GM20431 (cell line): Measurements from ENCODE around the gene KLKB1.
"Not testable (repeated sequence)": the region's sequence is repeated elsewhere in the genome, so short reads cannot be mapped to it uniquely, and the experiment has no call there.

Experiments used
- in situ Hi-C: fragments of 300-500 bp; cut with MseI, MboI; formaldehyde crosslinking; loops from one replicate; pipeline ENCODE4 v1.15.0; 2020; ENCODE audit warnings: low sequenced_read_pairs; ENCODE audit not compliant: unreplicated experiment

KLKB1 gene

DNA sequence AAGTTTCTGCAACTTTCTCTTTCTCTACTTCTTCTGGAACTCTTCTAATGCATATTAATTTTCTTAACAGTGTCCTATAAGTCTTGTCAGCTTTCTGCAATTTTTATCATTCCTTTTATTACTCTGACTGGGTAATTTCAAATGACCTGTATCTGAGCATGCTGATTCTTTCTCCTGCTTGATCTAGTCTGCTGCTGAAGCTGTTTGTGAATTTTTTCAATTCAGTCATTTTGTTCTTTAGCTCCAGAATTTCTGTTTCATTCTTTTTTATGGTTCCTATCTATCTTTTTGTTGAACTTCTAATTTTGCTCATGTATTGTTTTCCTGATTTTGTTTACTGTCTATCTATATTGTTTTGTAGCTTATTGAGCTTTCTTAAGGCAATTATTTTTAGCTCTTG lies 1.5 kb upstream of the KLKB1 start:
- in situ Hi-C loops = no loop called here

DNA sequence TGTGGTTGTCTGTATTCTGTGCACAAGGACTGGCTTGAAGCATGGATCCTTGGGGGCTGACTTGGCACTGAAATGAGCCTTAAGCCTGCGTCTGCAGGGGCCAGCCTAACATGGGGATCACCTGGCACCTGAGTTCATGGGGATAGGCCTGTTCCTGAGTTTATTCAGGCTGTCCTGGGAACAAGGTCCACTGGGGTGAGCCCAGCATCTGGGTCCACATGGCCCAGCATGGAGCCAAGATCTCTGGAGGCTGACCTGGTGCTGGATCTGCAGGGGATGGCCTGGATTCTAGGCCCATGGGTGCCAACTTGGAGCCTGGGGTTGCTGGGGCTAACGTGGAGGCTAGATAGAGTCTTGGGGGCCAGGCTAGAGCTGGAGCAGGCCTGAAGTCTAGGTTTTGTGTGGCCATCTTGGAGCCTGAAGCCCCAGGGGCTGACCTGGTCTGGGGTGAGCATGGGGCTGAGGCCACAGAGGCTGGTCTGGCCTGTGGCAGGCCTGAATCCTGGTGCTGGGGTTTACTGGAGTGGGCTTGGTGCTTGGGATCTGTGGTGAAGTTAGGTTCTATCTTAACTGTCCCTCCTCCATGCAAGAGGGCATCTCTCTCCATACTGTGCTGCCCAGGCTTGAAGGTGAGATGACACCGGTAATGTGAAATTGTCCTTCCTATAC lies 652 bp upstream of the KLKB1 start:
- in situ Hi-C loops = no loop called here

DNA sequence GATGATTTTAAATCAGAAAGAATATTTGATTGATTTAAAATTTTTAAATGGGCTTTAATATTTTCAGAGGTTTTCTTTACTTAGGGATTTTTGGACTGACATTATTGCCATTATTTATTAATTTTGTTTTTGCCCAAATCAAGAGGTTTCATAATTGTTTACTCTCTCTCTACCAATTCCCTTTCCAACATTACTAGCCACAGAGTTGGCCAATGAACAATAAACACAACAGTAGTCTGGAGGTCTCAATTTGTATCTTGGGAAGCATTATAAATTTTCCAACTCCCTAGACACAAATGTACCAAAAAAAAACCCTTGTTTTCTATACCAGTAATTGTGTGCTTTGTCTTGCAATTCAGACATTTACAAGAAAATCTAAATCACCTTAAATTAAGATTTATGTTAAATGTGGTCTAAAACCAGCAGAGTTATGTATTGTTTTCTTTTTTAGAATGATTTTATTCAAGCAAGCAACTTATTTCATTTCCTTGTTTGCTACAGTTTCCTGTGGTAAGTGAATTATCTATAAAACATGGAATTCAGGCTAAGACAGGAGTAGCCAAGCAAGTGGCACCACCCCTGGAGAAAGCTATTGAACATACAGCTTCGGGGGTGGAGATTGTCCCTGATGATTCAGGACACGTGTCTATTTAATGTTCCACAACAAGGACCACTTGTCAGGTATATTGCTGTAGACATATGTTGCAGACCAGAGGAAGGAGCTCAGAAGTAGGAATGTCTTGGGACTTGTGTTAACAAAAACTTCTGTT lies 622 bp downstream of the KLKB1 start:
- in situ Hi-C loops = no loop called here

DNA sequence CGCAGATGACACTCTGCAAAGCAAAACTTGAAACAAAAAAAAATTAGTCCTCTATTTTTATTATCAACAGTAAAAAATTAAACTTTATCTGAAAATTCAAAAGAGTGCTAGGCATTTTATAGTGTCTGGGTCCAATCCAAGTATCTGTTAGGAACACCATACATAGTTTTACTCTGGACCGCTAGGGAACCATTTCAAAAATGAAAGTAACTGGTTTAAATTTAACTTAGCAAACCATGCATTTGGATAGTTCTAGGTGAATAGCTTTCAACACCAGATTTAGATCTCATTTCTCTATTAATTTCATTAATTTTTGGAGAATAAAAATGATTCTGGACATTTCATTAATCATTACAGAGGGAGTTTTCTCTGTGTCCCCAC lies 1.2 kb downstream of the KLKB1 start:
- in situ Hi-C loops = no loop called here

DNA sequence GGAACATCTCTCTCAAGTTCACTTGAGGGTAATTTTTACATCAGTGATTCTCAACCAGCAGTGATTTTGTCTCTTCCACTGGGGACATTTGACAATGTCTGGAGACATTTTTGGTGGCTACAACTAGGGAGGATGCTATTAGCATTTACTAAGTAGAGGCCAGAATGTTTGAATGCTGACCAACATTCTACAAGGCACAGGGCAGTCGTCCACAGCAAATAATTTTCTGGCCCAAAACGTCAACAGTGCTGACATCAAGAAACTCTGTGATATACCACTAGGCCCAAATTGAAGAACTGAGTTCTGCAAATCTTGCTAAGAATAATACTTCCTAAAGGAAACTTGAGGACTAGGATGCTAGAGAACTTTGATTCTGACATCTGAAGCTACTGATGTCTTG lies 7.1 kb downstream of the KLKB1 start:
- in situ Hi-C loops = no loop called here

DNA sequence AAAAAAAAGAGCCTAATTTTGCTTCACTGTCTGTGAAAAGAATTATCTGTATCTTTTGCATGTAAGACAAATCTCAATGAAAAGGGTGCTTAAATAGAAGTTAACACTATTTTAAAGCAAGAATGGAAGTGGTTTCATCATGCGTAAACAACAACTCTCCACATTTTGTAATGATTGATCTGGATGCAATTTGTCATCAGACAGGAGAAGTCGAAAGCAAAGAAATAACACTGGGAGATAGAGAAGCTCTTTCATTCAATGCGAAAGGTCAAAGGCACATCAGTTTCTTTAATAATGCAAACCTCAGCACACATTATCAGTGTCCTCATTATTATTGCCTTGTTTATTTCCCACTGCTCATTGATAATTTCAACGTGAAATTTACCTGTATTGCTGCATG lies 8.8 kb downstream of the KLKB1 start:
- in situ Hi-C loops = no loop called here

DNA sequence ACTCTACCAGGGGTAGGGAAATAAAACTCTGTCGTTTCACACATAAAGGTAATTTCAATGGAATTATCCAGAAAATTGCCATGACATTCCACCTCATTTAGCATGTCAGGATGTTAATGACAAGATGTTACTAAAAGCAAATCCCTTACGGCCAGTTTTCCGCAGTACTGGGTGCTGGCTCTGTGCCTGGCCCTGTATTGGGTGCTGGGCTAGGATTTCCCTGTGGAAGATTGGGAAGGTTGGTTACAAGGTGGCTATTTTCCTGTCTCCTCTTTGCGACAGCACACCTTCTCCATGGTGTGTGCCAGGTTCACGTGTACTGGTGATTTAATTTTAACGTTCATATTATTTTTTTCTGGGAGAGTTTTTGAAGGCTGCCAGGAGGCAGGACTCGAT lies 13.1 kb downstream of the KLKB1 start:
- in situ Hi-C loops = no loop called here

DNA sequence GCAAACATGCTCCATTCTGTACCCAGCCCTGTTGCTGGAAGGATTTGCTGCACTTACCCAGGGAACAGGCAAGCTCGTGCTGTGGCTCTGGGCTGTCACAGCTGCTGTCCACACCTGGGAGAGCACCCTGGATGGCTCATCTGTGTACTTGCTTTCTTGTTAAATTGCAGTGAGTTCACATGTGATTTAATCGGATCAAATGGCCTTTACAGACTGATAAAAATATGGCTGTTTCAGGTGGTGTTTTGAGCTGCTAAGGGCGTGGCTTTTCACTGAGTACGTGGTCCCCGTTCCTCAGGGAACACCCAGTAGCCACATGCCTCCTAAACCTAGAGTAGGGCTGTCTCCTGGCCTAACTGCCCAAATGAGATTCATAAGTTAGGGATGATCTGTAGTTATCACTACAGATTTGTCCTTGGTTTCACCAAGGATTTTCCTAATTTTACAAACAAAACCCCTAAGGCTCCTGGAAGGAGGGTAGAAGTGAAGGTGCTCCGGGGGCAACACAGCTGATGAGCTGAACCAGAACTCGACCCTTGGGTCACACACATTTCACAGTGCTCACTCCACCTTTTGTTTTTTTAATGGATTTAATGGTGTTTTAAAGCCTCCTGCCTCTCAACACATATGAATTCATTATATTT lies 13.7 kb downstream of the KLKB1 start:
- in situ Hi-C loops = no loop called here

DNA sequence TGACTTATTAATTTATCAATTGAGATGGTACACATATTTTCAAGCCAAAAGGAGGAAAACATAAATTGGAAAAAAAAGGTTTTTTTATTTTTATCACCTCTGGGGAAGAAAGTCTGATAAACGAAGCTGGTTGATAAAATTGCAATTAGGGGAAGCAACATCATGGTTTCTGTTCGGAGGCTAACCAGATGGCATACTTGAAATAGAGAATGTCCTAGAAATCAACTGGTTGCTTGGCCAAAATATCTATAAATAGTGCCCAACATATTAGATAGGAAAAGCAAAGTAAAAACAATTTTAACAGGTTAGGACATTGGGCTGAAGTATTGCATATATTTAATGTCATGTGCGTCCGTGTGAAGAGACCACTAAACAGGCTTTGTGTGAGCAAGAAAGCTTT lies 14.3 kb downstream of the KLKB1 start:
- in situ Hi-C loops = no loop called here

DNA sequence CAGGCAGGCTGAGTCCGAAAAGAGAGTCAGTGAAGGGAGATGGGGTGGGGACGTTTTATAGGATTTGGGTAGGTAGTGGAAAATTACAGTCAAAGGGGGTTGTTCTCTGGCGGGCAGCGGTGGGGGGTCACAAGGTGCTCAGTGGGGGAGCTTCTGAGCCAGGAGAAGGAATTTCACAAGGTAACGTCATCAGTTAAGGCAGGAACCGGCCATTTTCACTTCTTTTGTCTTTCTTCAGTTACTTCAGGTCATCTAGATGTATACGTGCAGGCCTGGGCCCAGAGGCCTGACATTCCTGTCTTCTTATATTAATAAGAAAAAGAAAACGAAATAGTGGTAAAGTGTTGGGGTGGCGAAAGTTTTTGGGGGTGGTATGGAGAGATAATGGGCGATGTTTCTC lies 14.7 kb downstream of the KLKB1 start:
- in situ Hi-C loops = not testable (repeated sequence)

DNA sequence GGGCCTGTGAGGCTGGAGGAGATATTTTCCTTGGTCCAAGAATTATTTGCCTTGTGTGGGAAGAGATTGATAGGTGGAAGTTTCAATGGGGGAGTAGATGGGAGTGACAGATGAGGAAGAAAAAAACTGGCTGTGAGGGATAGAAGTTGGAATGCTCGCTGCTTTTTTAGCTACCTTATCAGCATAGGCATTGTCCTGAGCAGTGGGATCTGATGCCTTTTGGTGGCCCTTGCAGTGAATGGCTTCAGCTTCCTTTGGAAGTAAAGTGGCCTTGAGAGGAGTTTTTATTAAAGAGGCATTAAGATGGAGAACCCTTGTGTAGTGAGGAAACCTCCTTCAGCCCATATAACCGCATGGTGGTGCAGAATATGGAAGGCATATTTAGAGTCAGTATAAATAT lies 16.0 kb downstream of the KLKB1 start:
- in situ Hi-C loops = no loop called here

DNA sequence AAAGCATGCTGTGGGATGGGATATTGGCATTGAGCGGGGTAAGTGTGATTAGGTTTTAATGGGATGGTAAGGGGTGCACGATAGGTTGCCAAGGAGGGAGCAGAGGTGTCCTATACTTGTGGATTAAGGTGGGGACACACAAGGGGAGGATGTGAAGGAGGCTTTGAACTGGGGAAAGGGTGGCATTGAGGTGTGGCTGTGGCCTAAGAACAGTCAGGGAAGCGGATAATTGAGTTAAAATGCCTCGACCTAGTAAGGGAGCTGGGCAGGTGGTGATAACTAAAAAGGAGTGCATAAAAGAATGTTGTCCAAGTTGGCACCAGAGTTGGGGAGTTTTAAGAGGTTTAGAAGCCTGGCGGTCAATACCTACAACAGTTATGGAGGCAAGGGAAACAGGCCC lies 17.5 kb downstream of the KLKB1 start:
- in situ Hi-C loops = no loop called here

DNA sequence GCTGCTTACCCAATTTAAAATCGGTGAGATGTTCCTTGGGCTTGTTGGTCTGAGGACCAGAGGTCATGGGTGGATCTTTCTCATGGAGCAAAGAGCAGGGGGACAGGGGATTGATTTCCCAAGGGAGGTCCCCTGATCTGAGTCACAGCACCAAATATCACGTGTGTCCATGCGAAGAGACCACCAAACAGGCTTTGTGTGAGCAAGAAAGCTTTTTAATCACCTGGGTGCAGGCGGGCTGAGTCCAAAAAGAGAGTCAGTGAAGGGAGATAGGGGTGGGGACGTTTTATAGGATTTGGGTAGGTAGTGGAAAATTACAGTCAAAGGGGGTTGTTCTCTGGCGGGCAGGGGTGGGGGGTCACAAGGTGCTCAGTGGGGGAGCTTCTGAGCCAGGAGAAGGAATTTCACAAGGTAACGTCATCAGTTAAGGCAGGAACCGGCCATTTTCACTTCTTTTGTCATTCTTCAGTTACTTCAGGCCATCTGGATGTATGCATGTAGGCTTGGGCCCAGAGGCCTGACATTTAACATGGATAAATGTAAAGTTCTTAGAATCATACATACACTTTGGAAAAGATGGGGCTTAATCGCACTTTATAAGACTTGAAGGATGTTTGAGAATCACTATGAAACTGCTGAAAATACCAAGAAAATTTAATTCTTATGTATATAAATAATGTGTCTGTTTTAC lies 19.9 kb downstream of the KLKB1 start:
- in situ Hi-C loops = not testable (repeated sequence)

DNA sequence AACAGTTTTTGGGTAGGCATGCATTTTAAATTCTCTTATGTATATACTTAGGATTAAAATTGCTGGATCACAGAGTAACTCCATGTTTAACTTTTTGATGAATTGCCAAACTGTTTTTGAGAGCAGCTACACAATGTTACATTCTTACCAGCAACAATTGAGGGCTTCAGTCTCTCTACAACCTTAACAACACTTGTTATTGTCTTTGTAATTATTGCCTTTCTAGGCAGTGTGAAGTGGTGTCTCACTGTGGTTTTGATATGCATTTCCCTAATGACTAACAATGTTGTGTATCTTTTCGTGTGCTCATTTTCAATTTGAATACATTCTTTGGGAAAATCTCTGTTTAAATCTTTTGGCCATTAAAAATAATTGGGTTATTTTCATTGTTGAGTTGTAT lies 21.3 kb downstream of the KLKB1 start:
- in situ Hi-C loops = no loop called here

DNA sequence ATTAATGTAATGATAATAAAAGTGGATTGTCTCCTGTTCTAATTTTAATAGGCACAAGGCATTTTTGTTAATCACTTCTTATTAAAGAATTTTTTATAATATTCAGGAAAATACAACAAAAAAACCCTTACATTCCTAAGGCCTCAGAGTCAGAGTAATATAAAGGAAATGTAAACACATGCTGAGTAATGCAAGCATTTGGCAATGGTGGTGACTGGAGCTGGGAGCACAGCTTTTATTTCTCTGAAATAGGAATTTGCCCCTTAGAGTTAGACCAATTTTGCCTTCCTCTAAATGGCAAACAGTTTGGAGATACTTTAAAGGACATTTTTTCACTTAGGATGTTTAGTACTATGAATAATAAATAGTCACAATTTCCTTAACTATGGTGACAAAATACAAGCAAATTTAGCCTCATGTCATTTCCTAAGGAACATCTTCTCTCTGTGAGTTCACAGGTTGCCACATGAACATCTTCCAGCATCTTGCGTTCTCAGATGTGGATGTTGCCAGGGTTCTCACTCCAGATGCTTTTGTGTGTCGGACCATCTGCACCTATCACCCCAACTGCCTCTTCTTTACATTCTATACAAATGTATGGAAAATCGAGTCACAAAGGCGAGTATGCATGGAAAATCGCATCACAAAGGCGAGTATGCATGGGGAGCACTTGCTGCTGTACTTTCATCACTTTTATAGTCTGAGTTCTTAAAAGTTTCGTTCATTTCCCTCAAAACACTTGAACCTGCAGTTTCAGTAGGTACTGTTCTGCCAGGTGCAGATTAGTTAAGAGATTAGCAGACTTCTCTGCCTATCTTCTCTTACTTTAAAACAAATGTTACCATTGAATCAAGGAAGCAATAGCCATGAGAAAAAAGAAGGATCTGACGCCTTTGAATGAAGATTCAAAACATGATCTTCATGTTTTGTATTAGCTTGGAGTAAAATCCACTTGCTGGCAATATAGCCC lies 22.8 kb downstream of the KLKB1 start:
- in situ Hi-C loops = no loop called here

DNA sequence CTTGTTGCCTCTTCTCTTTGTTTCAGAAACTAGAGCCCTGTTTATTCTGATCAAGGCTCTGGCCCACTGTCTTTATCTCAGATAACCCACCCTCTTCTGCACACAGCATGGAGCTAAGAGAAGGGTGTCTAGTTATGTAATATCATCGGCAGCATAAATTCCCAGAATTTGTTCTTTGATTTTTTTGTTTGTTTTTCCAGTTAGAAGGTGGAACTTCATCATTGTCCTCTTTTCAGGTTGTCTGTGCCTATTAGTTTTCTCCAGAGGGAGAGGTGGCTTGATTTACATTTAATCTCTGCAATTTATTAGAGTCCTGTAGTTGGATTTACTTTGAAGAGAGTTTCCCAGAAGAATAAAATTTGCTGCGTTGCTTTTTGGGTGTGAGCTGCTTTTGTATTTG lies 23.5 kb downstream of the KLKB1 start:
- in situ Hi-C loops = no loop called here

DNA sequence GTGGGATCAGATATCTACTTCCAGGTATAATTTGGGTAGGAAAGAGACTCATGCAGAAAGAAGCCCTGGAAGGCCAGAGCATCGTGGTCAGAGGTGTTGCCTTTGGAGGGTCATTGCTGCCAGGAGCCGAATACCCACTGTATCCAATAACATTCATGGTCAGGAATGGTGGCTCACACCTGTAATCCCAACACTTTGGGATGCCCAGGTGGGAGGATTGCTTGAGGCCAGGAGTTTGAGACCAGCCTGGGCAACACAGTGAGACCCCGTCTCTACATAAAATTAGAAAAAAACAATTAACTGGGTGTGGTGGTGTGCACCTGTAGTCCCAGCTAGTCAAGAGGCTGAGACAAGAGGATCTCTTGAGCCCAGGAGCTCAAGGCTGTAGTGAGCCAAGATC lies 27.8 kb downstream of the KLKB1 start:
- in situ Hi-C loops = no loop called here

DNA sequence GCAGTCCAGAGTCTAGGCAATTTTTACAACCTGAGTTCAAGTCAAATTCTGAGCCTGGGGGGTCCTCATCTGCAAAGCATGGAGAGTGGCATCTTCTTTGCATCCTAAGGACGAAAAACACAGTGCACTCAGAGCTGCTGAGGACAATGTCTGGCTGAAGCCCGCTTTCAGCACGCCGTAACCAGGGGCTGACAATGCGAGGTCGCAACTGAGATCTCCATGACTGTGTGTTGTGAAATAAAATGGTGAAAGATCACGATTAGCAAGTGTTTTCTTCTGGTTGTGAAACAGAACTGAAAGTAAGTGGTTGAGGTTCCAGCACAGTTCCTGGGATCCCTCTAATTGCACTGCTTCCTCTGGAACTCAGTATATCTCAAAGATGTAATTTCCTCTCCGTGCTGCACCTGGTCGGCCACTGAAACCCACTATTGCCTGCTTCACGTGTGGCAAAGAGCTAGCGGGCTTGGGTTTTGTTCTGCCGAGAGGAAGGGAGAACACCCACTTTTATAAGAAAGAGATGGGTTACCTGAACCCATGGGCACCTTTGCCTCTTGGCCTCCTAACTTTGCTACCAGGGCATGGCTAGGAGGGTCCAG lies 31.0 kb downstream of the KLKB1 start:
- in situ Hi-C loops = no loop called here

DNA sequence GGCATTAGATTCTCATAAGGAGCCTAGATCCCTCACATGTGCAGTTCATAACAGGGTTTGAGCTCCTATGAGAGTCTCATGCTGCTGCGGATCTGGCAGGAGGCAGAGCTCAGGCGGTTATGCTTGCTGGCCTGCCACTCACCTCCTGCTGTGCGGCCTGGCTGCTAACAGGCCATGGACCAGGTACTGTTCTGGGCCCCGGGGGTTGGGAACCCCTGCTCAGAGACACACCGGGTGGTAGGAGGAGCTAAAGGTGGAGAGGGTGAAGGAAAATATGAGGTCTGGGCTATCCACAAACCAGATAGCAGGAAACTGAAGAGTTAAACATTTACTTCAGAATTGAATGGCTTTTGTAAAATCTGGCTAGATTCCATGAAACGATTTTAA lies 32.8 kb downstream of the KLKB1 start:
- in situ Hi-C loops = no loop called here
